Neural progenitor cell (in vitro differentiated cells): ENCODE results near the gene LSM11.

Source experiments
- EZH2 ChIP-seq: fragments of 200-600 bp; sonication (generic); IDR thresholded peaks from 2 replicates; pipeline ENCODE4 v1.6.1; 2017; ENCODE audit warnings: antibody characterized with exemption, mild to moderate bottlenecking, moderate library complexity
- EZH2phosphoT487 ChIP-seq: fragments of 200-600 bp; sonication (generic); IDR thresholded peaks from 2 replicates; pipeline ENCODE4 v1.6.1; 2017; ENCODE audit warnings: antibody characterized with exemption
- TF ChIP-seq, protein P1 (sequence below): fragments of 200-600 bp; sonication (generic); IDR thresholded peaks from 2 replicates; pipeline ENCODE4 v1.5.1; 2017; ENCODE audit warnings: antibody characterized with exemption, mild to moderate bottlenecking

DNA sequence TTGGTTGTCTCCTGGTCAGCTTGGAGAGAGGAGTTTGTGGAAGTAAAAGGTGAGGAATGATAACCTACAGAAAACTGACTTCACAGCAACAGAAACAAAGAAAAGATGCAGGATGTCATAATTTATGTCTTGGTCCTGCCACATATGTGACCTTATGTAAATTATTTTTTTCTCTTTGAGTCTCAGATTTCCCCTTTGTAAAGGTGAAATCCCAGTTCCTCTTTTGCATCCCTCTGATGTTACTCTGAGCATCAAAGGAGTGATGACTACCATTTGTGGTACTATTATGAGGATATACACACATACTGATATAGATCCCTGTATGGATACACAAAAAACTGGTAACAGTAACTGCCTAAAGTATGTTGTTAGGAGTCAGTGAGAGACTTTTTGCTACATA, 13.7 kb upstream of the LSM11 start:
- TF ChIP-seq, protein P1, sequence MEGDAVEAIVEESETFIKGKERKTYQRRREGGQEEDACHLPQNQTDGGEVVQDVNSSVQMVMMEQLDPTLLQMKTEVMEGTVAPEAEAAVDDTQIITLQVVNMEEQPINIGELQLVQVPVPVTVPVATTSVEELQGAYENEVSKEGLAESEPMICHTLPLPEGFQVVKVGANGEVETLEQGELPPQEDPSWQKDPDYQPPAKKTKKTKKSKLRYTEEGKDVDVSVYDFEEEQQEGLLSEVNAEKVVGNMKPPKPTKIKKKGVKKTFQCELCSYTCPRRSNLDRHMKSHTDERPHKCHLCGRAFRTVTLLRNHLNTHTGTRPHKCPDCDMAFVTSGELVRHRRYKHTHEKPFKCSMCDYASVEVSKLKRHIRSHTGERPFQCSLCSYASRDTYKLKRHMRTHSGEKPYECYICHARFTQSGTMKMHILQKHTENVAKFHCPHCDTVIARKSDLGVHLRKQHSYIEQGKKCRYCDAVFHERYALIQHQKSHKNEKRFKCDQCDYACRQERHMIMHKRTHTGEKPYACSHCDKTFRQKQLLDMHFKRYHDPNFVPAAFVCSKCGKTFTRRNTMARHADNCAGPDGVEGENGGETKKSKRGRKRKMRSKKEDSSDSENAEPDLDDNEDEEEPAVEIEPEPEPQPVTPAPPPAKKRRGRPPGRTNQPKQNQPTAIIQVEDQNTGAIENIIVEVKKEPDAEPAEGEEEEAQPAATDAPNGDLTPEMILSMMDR = no peak
- no peak for TF ChIP-seq EZH2phosphoT487
- no peak for TF ChIP-seq EZH2
